ENCODE data around the gene SH3GL1.

SH3GL1 gene

DNA sequence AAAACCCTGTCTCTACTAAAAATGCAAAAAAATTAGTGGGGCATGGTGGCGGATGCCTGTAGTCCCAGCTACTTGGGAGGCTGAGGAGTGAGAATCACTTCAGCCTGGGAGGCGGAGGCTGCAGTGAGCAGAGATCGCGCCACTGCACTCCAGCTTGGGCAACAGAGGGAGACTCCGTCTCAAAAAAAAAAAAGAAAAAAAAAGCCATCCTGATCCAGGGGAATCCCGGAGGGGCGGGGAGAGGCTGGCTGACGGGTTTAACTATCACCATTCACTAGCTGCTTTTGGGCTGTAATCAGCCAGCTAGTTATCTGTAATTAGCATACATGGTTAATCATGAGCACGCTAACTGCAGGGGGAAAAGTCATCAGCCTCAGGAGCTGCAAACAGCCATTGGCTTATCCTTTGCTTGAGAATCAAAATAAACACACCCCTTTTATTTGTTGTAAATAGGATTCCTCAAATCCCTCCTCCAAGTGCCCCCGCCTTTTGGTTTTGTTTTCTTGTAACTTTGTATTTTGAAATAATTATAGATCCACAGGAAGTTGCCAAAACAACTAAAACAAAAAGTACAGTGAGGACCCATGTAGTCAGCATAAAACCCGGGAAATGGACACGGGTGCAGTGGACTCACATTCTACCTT, 86.4 kb downstream of the SH3GL1 start:
- Histone ChIP-seq H3K36me3 (ENCODE audit: control insufficient read depth in 2 of 2, insufficient read depth in 2 of 2, low read length in 2 of 2) (no peaks in the 10 kb centered on the region), H3K4me3 (ENCODE audit: low read length in 2 of 2) (no peak overlapping the region), H3K27ac (ENCODE audit: low read depth in 2 of 2, low read length in 2 of 2) (no peak overlapping the region), H3K27me3 (ENCODE audit: control insufficient read depth in 2 of 2, insufficient read depth in 2 of 2, low read length in 2 of 2) (no peaks in the 10 kb centered on the region), H3K4me1 (ENCODE audit: control insufficient read depth in 2 of 2, insufficient read depth in 2 of 2, low read length in 2 of 2) (no peaks in the 10 kb centered on the region), H3K9me3 (ENCODE audit: control insufficient read depth in 2 of 2, low read length in 2 of 2) (no peaks in the 10 kb centered on the region), H3K9ac (ENCODE audit: low read depth in 1 of 2, low read length in 2 of 2) (no peak overlapping the region)

Measured in mucosa of rectum (tissue), 2 donors.